Stimulated activated naive B cell treated with anti-CD40 and anti-IgM and Interleukin-4, amounts not matched to agents 10 μg/mL and 1 μg/mL and 100 μg/mL, for 72 hours (primary cell): ENCODE data around the gene ANK2.
"Not testable (repeated sequence)": the region's sequence is repeated elsewhere in the genome, so short reads cannot be mapped to it uniquely, and the experiment has no call there.

Experiments
- ATAC-seq, 2 donors: fragments of 150-1000 bp; cut with Tn5 transposase; replicated peaks; 2 replicates each; pipeline ENCODE4 v1.10.0; 2021; ENCODE audit warnings: moderate library complexity in 1 of 2
- DNase-seq: peaks from one replicate; pipeline ENCODE4 v3.0.0; 2021
- H3K27ac Mint-ChIP-seq: one replicate; pipeline ENCODE4 v1.8.0; 2022; ENCODE audit warnings: mild to moderate bottlenecking, mixed read lengths
- H3K27me3 Mint-ChIP-seq, 2 donors: one replicate each; pipeline ENCODE4 v1.8.0; 2022; ENCODE audit warnings: mixed read lengths in 2 of 2
- H3K36me3 Mint-ChIP-seq, 2 donors: one replicate each; pipeline ENCODE4 v1.8.0; 2022; ENCODE audit warnings: mixed read lengths in 2 of 2, mild to moderate bottlenecking in 1 of 2
- H3K4me1 Mint-ChIP-seq, 2 donors: one replicate each; pipeline ENCODE4 v1.8.0; 2022; ENCODE audit warnings: mixed read lengths in 2 of 2, mild to moderate bottlenecking in 1 of 2
- H3K4me3 Mint-ChIP-seq, 2 donors: one replicate each; pipeline ENCODE4 v1.8.0; 2022; ENCODE audit warnings: mild to moderate bottlenecking in 2 of 2, mixed read lengths in 2 of 2, moderate library complexity in 1 of 2
- H3K9me3 Mint-ChIP-seq, 2 donors: one replicate each; pipeline ENCODE4 v1.8.0; 2022; ENCODE audit warnings: mixed read lengths in 2 of 2, mild to moderate bottlenecking in 1 of 2

The ANK2 gene

GRCh38 chr4:113064244-113064643 is 14.8 kb downstream of the ANK2 start:
- DNase-seq = no peak
- H3K27ac Mint-ChIP-seq = no peak overlapping the region

GRCh38 chr4:113065629-113066028 is 16.2 kb downstream of the ANK2 start:
- no peak for ATAC-seq
- H3K27me3 Mint-ChIP-seq = no peaks in the 10 kb centered on the region
- DNase-seq = no peak
- H3K4me1 Mint-ChIP-seq = no peaks in the 10 kb centered on the region
- H3K36me3 Mint-ChIP-seq = no peaks in the 10 kb centered on the region
- H3K9me3 Mint-ChIP-seq = no peaks in the 10 kb centered on the region
- H3K27ac Mint-ChIP-seq = no peak overlapping the region
- H3K4me3 Mint-ChIP-seq = no peak overlapping the region

More at GRCh38 chr4:113064244-113064643, 14.8 kb downstream of the ANK2 start:
- Mint-ChIP-seq H3K9me3 (no peaks in the 10 kb centered on the region), H3K27me3 (no peaks in the 10 kb centered on the region), H3K4me1 (no peaks in the 10 kb centered on the region), H3K4me3 (no peak overlapping the region), H3K36me3 (no peaks in the 10 kb centered on the region)
- ATAC-seq = no peak

- not testable (repeated sequence) for H3K36me3 Mint-ChIP-seq, H3K27ac Mint-ChIP-seq, ATAC-seq, H3K4me1 Mint-ChIP-seq, DNase-seq, H3K27me3 Mint-ChIP-seq, H3K4me3 Mint-ChIP-seq, H3K9me3 Mint-ChIP-seq
Observed at GRCh38 chr4:113068771-113069170, 19.3 kb downstream of the ANK2 start.

GRCh38 chr4:113069212-113069892 is 19.9 kb downstream of the ANK2 start:
- Mint-ChIP-seq H3K27ac (no peak overlapping the region), H3K36me3 (no peaks in the 10 kb centered on the region), H3K4me1 (no peaks in the 10 kb centered on the region), H3K9me3 (peaks cover 0 to 4% of the 10 kb centered on the region in 2 donors), H3K27me3 (no peaks in the 10 kb centered on the region), H3K4me3 (no peak overlapping the region)
- DNase-seq (no peak), ATAC-seq (no peak)

GRCh38 chr4:113070755-113071154 is 21.3 kb downstream of the ANK2 start:
- no peak overlapping the region for H3K4me3 Mint-ChIP-seq
- no peaks in the 10 kb centered on the region for H3K27me3 Mint-ChIP-seq
- H3K9me3 Mint-ChIP-seq = peaks cover 0 to 4% of the 10 kb centered on the region in 2 donors
- ATAC-seq (no peak), DNase-seq (no peak)
- H3K4me1 Mint-ChIP-seq = no peaks in the 10 kb centered on the region
- H3K27ac Mint-ChIP-seq = no peak overlapping the region
- H3K36me3 Mint-ChIP-seq = no peaks in the 10 kb centered on the region

- Mint-ChIP-seq H3K27me3 (no peaks in the 10 kb centered on the region), H3K9me3 (peaks cover 0 to 4% of the 10 kb centered on the region in 2 donors), H3K27ac (no peak overlapping the region), H3K36me3 (no peaks in the 10 kb centered on the region), H3K4me1 (no peaks in the 10 kb centered on the region), H3K4me3 (no peak overlapping the region)
- ATAC-seq (no peak), DNase-seq (no peak)
Observed at GRCh38 chr4:113071274-113071673, 21.8 kb downstream of the ANK2 start.

- H3K9me3 Mint-ChIP-seq = peaks cover 0 to 4% of the 10 kb centered on the region in 2 donors
- H3K4me3 Mint-ChIP-seq = no peak overlapping the region
- H3K4me1 Mint-ChIP-seq = no peaks in the 10 kb centered on the region
- DNase-seq (no peak), ATAC-seq (no peak)
- H3K27me3 Mint-ChIP-seq = no peaks in the 10 kb centered on the region
- H3K36me3 Mint-ChIP-seq = no peaks in the 10 kb centered on the region
- H3K27ac Mint-ChIP-seq = no peak overlapping the region
Observed at GRCh38 chr4:113071805-113072204, 22.4 kb downstream of the ANK2 start.

- Mint-ChIP-seq H3K27me3 (no peaks in the 10 kb centered on the region), H3K4me1 (no peaks in the 10 kb centered on the region), H3K4me3 (no peak overlapping the region), H3K36me3 (no peaks in the 10 kb centered on the region), H3K27ac (no peak overlapping the region), H3K9me3 (peaks cover 0 to 4% of the 10 kb centered on the region in 2 donors)
- no peak for DNase-seq
- ATAC-seq = no peak
Observed at GRCh38 chr4:113073451-113074005, 24.1 kb downstream of the ANK2 start.

- ATAC-seq (no peak), DNase-seq (no peak)
- Mint-ChIP-seq H3K27ac (no peak overlapping the region), H3K27me3 (no peaks in the 10 kb centered on the region), H3K4me3 (no peak overlapping the region), H3K4me1 (no peaks in the 10 kb centered on the region), H3K36me3 (no peaks in the 10 kb centered on the region), H3K9me3 (peaks cover 0 to 2% of the 10 kb centered on the region in 2 donors)
Observed at GRCh38 chr4:113077575-113077974, 28.1 kb downstream of the ANK2 start.

GRCh38 chr4:113078066-113078465 is 28.6 kb downstream of the ANK2 start:
- Mint-ChIP-seq H3K36me3 (no peaks in the 10 kb centered on the region), H3K9me3 (peaks cover 0 to 2% of the 10 kb centered on the region in 2 donors), H3K27ac (no peak overlapping the region), H3K4me3 (no peak overlapping the region), H3K27me3 (no peaks in the 10 kb centered on the region), H3K4me1 (no peaks in the 10 kb centered on the region)
- no peak for DNase-seq
- ATAC-seq = no peak

GRCh38 chr4:113080050-113080449 is 30.6 kb downstream of the ANK2 start:
- H3K4me3 Mint-ChIP-seq = no peak overlapping the region

GRCh38 chr4:113080624-113081023 is 31.2 kb downstream of the ANK2 start:
- H3K9me3 Mint-ChIP-seq = peaks cover 0 to 2% of the 10 kb centered on the region in 2 donors
- H3K36me3 Mint-ChIP-seq = no peaks in the 10 kb centered on the region
- H3K4me3 Mint-ChIP-seq = no peak overlapping the region
- no peak overlapping the region for H3K27ac Mint-ChIP-seq
- DNase-seq (no peak), ATAC-seq (no peak)
- H3K27me3 Mint-ChIP-seq = no peaks in the 10 kb centered on the region
- no peaks in the 10 kb centered on the region for H3K4me1 Mint-ChIP-seq

More at GRCh38 chr4:113080050-113080449, 30.6 kb downstream of the ANK2 start:
- Mint-ChIP-seq H3K27me3 (no peaks in the 10 kb centered on the region), H3K4me1 (no peaks in the 10 kb centered on the region), H3K36me3 (no peaks in the 10 kb centered on the region), H3K9me3 (peaks cover 0 to 2% of the 10 kb centered on the region in 2 donors), H3K27ac (no peak overlapping the region)
- ATAC-seq (no peak), DNase-seq (no peak)

GRCh38 chr4:113083346-113083745 is 33.9 kb downstream of the ANK2 start:
- H3K36me3 Mint-ChIP-seq = no peaks in the 10 kb centered on the region
- H3K27me3 Mint-ChIP-seq = no peaks in the 10 kb centered on the region
- no peaks in the 10 kb centered on the region for H3K4me1 Mint-ChIP-seq
- ATAC-seq = no peak
- DNase-seq = no peak
- H3K9me3 Mint-ChIP-seq = peaks cover 0 to 2% of the 10 kb centered on the region in 2 donors
- H3K27ac Mint-ChIP-seq = no peak overlapping the region
- no peak overlapping the region for H3K4me3 Mint-ChIP-seq

GRCh38 chr4:113086172-113086695 is 36.8 kb downstream of the ANK2 start:
- Mint-ChIP-seq H3K9me3 (no peaks in the 10 kb centered on the region), H3K27ac (no peak overlapping the region)

GRCh38 chr4:113088050-113088449 is 38.6 kb downstream of the ANK2 start:
- Mint-ChIP-seq H3K9me3 (no peaks in the 10 kb centered on the region), H3K36me3 (no peaks in the 10 kb centered on the region), H3K27ac (no peak overlapping the region), H3K4me1 (no peaks in the 10 kb centered on the region), H3K27me3 (no peaks in the 10 kb centered on the region), H3K4me3 (no peak overlapping the region)
- DNase-seq (no peak), ATAC-seq (no peak)

More at GRCh38 chr4:113086172-113086695, 36.8 kb downstream of the ANK2 start:
- DNase-seq (no peak), ATAC-seq (no peak)
- Mint-ChIP-seq H3K4me1 (no peaks in the 10 kb centered on the region), H3K36me3 (no peaks in the 10 kb centered on the region), H3K4me3 (no peak overlapping the region), H3K27me3 (no peaks in the 10 kb centered on the region)
